ENCODE results near the gene PITRM1.
"Not testable (repeated sequence)": the region's sequence is repeated elsewhere in the genome, so short reads cannot be mapped to it uniquely, and the experiment has no call there.

Gene PITRM1

DNA sequence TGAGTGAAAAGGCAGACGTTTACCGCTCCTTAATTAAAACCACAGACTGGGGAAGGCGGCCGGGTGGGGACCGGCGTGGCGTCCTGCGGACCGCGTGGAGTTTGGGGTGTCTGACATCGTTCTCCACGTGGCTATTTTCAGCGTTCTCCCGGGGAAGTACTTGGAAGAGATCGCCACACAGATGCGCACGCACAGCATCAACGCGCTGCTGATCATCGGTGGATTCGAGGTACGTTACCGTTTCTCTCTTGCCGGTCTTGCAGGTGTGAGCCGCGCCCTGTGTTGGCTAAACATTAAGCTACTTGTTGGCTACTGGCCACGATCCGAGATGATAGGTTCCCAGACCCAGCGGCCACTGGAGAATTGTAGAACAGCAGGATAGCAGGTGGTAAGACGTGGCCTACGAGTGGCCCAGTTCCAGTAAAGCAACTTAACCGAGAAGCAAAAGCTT is 53.9 kb downstream of the PITRM1 start:
- no peak for DNase-seq

DNA sequence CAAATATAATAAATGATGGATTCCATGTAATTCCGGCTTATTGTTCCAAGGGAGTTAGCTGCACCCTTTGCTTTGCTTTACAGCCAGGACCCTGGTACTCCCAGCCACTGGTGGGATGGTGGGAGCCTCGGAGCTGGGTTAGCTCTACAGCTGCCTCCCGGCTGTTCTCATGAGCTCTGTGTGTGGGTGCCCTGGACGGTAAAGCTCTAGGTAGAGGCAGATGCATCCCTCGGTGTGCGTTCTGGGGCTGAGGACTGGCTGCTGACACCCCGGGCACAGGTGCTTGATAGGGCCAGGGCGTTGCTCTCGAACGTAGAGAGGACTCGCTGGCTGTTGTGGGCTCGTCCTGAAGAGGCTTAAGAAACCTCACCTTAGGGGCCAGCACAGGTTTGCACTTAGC is 55.1 kb downstream of the PITRM1 start:
- no peak for DNase-seq

DNA sequence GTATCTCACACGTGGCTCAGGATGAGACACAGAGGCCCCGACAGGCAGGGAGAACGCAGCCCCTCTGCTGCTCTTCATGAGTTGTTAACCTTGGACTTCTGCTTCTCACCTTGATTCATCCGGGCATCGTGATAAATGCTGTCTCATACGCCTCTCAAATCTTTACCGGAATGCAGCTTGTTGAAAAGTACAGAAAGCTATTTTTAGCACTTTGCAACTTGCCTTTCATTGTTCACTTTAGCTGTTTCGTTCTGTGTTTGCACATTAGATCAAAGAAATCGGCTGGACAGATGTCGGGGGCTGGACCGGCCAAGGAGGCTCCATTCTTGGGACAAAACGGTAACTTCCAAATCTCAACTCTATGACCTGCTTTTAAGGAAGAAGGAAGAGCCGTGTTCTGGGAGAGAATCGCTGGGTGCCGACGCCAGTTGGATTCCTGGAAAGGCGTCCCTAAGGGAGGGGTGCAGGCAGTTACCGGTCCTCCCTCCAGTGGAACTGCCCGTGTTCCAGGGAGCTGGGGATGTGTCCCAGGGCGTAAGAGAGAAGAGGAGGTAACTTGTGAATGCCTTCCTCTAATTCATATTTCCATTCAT is 56.0 kb downstream of the PITRM1 start:
- DNase-seq = no peak

DNA sequence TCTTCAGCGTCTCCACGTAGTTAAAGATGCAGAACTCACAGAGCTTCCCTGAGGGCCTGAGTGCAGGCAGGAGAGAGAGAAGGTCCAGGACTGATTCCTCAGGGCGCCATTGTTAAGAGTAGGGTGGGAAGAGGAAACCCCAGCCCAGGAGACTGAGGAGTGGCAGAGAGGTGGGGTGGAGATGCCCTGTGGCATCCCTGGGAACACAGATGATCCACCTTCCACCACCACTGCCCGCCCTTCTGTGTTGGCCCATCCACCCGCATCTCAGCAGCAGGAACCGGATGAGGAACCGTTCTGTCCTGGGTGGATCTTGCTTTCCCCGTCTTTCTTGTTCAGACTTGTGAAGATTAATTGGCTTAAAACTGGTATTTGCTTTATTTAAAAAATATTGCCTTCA is 56.9 kb downstream of the PITRM1 start:
- DNase-seq = no peak

DNA sequence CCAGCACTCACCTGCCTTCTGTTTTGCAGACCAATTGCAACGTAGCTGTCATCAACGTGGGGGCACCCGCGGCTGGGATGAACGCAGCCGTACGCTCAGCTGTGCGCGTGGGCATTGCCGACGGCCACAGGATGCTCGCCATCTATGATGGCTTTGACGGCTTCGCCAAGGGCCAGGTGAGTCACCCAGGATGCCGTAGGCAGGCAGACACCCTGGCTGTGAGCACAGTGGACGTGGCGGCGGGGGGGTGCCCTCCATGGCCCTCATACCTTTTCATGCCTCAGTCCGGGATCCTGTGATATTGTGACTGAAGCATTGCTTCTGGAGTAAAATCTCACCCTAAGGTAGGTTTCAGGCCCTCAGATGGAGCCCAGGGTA is 59.2 kb downstream of the PITRM1 start:
- no peak for DNase-seq

DNA sequence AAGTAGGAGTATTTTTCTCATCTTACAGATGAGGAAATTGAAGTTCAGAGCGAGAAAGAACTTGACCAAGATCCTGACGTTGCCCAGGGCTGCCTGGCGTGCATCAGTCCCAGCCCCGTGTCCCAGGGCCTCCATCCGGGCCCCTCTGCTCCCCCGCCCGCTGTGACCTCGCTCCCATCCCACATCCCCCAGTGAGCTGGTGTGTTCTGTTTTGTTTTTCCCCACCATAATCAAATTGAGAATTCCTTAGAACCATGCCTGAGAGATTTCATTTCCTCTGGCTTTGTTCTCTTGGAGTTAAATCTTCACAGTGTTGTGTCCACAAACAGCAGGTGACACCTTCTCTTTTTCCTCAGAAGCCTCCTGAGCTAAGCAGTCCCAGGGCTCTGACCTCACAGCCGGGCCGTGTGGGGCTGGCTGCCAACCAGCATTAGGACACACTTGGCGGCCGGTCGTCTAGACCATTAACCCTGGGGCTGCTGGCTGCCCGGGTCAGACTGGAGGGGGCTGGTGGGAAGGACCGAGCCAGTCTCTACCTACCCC is 60.9 kb downstream of the PITRM1 start:
- no peak for DNase-seq

DNA sequence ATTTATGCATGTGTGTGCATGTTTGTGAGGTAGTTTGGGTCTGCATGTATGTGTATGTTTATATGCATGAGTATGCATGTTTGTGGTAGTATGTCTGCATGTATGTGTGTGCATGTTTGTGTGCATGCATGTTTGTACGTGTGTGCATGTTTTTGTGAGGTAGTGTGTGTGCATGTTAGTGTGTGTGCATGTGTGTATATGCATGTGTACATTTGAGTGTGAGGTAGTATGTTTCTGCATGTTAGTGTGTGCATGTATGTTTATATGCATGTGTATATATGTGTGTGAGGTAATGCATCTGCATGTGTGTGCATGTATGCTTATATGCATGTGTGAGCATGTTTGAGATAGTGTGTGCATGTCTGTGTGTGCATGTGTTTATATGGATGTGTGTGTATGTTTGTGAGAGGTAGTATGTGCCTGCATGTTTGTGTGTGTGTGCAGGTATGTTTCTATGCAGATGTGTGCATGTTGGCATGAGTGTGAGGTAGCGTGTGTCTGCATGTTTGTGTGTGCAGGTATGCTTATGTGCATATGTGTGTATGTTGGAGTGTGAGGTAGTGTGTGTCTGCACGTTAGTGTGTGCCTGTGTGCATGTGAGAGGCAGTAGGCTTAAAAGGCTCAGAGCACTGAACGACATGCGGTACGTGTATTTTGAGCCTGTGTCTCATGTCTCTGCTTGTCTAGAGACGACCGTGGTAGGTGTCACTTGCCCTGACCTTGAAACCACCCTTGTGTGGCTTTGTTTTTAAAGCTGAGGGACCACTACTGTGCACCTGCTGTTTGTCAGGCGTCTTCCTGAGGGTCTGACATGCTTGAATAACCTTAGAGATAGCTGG is 61.6 kb downstream of the PITRM1 start:
- DNase-seq = no peak

DNA sequence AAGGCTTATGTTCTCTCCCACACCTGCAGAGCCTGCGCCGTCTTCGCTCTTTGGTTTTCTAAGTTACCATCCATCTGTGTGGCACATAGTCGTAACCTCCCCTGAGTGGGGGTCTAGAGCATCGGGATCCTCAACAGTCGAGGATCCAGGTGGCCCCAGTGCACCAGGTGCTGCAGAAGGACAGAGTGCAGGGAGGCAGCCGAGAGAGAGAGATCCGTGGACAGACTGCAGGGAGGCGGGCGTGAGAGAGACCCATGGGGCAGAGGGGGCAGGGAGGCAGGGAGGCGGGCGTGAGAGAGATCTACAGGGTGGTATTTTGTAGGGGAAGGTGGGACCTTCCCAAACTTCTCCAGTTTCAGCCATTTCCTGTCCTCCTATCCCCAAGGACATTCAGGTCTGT is 62.9 kb downstream of the PITRM1 start:
- no peak for DNase-seq

DNA sequence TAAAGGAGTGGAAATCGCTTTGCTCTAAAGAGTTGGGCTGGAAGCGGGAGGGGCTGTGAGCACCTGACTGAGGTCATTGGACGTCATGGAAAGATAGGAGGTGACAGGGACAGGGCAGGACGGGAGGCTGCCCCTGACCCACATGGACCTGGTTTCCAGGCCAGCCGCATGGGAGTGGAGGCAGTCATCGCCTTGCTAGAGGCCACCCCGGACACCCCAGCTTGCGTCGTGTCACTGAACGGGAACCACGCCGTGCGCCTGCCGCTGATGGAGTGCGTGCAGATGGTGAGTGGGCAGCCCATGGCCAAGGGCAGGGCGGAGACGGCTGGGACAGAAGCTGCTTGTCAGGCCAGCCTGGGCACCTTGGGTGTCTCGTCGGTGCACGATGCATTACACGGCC is 63.4 kb downstream of the PITRM1 start:
- no peak for DNase-seq

DNA sequence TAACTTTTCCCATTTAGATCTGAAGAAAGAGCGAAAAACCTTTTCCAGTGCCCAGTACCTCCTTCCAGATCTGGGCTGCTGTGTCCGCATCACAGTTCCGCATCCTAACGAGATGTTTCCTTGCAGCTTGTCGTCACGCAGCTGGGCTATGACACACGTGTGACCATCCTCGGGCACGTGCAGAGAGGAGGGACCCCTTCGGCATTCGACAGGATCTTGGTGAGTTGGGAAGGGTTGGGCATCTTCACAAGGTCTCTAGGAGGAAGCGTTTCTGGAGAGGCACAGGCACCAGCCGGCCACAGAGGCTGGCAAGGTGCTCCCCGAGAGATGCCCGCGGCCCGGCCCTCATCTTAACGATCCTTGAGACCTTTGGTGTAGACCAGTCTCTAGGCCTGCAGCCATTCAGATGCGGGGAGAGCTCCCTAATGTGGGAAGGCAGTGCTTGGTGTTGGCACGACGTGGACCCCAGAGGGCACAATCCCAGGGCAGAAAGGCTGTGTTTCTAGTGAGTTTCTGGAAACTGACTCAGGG is 63.9 kb downstream of the PITRM1 start:
- no peak for DNase-seq

DNA sequence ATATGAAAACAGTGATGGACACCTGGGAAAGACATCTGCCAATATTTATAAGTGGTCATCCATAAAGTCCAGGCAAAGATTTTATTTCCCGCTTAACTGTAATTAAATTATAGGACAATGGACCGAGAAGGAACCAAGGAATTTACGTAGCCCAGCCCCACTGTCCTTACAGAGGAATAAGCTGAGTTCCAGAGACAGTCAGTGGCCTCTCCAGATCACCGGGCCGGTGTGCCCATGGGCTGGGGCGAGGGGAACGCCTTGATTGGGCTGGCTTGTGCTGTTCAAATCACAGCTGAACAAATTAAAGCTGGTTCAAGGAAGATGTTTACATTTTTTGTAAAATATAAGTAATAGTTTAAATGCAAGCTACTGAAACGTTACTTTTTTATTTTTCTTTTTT is 64.5 kb downstream of the PITRM1 start:
- no peak for DNase-seq

DNA sequence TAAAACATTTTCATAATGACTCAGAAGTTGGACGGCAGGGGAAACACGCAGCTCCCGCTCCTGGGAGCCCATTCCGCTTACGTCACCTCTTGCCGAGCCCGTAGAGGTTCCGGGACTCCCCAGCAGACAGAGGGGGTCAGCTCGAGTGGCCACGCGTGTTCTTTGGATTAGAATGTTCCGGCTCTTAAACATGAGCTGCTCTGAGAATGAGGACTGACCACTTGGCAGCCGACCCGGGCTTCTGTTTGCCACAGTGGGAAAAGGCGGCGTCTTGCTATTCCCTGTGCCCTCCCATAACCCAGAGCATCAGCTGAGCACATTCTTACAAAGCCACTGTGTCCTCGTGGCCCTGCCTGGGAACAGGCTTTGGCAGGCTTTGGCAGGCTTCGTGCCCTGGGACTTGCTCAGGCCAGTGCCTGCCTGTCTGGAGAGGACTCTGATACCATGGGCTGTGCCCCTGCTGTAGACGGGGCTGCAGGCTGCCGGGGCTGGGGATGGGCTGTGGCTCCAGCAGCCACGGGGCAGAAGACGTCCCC is 65.1 kb downstream of the PITRM1 start:
- no peak for DNase-seq

DNA sequence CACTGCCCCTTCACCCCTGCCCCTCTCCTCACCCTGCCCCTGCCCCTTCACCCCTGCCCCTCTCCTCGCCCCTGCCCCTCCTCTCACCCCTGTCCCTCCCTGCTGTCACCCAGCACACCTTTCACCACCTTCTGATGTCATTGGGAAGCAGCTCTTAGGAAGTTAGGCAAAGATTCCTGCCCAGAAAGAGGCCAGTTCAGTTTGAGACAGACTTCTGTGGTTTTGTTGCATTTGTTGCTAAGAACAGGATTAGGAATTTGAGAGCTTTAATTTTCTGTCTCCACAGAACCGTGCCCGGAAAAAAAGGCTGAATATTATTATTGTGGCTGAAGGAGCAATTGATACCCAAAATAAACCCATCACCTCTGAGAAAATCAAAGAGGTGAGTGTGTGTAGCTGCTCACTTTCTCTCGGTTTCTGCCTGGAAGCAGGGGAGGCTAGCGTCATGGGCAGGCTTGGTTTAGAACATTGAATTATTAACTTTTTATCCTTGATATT is 65.6 kb downstream of the PITRM1 start:
- no peak for DNase-seq

DNA sequence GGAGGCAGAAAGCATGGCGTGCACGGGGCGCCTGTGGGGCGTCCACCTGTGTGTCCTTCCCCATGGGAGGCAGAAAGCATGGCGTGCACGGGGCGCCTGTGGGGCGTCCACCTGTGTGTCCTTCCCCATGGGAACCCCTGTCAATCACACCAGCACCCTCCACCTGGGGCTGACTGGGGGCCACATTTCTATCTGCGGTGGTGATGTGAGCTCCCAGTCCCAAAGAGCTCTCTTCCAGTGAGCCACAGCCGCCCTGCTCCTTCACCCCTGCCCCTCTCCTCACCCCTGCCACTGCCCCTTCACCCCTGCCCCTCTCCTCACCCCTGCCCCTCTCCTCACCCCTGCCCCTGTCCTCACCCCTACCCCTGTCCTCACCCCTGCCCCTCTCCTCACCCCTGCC is 66.3 kb downstream of the PITRM1 start:
- DNase-seq = not testable (repeated sequence)

DNA sequence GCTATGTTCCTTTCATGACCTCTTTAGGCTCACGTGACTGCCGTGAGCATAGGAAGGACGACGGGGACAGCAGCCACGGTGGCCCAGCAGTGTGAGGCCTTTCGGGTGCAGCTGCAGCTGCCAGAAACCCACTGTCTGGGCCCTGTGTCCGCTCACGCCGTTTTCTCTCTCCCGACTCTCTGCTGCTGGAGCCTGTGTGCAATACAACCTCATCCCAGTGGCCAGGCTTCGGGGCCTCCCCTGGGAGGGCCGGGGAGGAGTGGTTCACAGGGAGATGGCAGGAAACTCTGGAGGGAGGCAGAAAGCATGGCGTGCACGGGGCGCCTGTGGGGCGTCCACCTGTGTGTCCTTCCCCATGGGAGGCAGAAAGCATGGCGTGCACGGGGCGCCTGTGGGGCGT is 66.7 kb downstream of the PITRM1 start:
- DNase-seq = no peak

DNA sequence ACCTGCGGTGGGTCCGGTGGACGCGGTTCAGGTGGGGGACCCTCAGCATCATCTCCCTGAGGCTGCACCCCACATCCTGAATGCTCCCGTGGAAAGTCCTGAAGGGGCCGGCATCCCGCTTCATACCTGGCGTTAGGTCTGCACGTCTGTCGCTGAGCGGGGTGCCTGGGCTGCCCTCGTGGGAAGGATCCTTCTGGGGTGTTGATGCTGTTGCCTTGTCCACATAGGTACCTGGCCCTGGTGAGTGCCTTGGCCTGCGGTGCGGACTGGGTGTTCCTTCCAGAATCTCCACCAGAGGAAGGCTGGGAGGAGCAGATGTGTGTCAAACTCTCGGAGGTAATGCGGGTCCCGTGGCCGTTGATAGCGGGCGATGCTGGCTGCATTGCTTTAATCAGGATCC is 67.4 kb downstream of the PITRM1 start:
- DNase-seq = no peak

DNA sequence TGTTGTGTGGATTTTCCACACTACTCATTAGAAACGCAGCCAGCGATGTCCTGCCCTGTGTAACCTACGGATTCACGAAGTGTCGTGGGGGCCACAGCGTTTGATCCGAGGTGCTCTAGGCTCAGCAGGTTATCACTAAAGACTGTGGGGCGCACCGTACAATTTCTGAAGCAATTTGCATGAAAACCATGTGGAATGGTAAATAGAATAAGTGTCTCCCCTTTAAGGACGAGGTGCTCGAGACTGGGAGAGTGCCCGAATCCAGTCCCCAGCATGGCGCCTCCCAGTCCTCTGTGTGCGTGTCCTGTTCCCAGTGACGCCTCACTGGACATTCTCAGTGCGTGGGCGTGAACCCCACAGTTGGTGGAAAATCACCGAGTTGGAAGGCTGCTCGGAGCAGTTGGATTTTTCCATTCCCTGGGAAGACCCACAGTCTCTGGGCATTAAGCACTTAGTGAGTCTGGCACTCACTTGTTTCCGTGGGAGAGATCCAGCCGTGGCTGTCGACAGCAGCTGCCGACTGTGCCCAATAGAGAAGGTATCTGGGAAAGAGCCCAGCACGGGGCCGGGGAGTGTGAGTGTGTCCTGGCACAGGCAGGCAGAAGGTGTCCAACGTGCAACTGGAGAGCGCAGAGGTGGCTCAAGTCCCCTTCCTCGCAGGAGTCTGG is 68.2 kb downstream of the PITRM1 start:
- DNase-seq = no peak

DNA sequence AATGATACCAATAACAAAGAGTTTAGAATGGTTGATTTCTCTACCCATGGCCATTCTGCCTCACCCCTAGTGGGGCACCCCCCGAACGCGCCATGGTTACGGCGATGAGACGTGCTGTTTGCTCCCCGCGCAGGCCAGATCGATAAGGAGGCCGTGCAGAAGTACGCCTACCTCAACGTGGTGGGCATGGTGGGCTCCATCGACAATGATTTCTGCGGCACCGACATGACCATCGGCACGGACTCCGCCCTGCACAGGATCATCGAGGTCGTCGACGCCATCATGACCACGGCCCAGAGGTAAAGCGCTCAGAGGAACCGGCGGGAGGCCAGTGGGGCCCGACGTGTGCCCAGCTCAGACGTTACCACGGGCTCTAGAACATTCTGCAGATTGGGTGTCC is 68.9 kb downstream of the PITRM1 start:
- no peak for DNase-seq

DNA sequence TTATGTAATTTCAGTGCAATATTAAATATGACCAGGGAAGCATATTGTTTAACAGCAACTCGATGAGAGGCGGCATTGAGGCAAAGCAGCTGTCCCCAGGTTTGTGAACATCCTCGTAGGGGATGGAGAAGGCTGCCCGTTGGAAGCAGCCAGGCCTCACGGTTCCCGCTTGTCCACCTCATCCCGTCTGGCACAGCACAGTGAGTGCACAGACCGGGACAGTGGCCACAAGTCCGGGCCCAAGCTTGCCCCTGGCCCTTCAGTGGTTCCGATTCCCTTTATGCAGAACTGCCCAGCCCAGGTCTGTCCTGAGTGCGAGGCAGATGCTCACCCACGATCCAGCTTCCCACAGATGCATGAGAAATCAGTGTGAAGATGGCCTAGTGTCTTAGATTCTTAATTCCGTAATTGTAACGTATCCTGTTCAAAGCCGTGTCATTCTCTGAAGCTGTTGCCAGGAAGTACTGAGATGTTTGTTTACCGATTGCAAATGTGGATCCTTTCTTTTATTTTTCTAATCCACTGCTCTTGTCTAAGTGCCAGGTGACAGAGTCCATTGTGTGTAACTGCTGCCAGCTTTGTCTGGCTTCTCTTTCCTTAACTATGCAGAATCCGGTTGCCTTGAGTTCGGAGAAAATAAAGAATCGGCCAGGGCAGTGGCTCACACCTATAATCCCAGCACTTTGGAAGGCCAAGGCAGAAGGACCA is 69.7 kb downstream of the PITRM1 start:
- DNase-seq = no peak

DNA sequence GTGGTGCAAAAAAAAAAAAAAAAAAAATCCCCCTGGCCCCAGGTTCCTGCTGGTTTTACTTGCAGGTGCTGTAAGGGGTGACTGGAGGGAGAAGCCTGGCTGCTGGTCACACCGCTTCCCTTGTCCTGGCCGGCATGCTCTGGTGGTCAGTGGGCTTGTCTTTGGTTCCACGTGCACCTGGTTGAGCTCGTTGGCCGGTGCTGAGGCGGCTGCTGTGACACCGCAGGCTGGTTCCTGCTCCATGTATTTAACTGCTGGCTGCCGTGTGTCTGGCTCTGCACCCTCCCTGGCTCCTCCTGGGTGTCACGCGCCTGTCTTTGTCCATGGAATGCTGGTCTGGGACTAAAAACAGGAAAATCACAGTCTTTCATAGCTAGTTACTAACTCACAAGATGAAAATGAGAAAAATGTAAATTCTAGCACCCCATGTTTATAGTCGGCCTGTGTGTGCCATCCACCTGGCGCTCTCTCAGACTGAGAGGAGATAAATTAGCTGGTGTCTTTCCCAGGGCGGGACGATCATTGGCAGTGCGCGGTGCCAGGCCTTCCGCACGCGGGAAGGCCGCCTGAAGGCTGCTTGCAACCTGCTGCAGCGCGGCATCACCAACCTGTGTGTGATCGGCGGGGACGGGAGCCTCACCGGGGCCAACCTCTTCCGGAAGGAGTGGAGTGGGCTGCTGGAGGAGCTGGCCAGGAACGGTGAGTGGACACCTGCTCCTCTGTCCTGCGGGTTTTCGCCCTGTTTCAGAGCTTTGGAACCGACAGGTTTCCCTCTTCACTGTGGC is 71.5 kb downstream of the PITRM1 start:
- no peak for DNase-seq

DNA sequence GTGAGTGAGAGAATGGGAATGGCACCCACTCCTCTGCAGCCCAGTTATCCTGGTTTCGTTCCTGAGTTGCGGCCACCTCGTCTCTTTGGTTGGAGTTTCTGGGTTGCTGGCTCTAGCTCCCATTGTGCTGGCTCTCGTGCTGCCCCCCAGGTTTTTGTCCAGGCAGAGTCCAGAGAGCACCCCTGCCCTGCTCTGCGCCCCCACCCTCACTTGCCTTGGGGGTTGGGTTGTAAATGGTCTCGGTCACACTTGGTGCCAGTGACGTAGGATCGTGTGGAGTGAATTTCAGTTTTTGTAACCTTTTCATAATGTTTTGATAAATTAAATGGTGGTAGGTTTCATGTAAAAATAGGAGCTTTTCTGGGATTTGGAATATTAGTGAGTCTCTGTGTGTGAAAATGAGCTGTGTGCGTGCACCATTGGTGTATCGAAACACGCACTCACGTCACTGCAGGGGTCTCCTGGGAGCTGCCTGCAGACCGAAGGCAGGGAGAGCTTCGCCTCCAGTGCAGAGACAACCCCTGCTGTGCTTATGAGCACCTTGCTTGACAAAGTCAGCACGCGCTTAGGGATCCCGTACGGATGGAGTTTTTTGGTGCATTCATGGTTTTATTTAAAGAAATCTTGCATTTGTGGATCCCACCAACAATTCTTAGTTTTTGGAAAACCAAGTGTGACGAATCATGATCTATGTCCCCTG is 72.3 kb downstream of the PITRM1 start:
- no peak for DNase-seq
